GM21447 (cell line): ENCODE measurements around the gene MAST1.
"Not testable (repeated sequence)": the region's sequence is repeated elsewhere in the genome, so short reads cannot be mapped to it uniquely, and the experiment has no call there.

Experiments used
- ATAC-seq: cut with Tn5 transposase; IDR thresholded peaks from one replicate; pipeline ENCODE4 v1.9.1; 2021; ENCODE audit not compliant: unreplicated experiment

Gene MAST1

GRCh38 chr19:12838886-12839756, 806 bp downstream of the MAST1 start:
- ATAC-seq: no peak

GRCh38 chr19:12840091-12841079, 2.1 kb downstream of the MAST1 start:
- no peak for ATAC-seq

GRCh38 chr19:12841094-12841493, 2.8 kb downstream of the MAST1 start:
- ATAC-seq: no peak

DNA sequence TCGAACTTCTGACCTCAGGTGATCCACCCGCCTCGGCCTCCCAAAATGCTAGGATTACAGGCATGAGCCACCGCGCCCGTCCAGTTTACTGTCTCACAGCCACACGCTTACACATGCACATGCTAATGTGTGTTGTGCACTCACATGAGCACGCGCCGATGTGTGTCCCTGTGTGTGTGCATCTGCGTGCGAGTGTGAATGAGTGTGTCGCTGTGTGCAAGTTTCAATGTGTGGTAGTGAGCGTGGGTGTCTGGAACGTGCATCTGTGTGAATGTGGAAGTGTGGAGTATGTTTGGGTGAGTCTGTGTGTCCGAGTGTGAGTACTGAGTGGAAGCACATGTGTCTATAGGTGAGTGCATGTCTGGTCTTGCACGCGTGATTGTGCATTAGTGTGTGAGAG, 4.2 kb downstream of the MAST1 start:
- ATAC-seq: no peak

- no peak for ATAC-seq
Observed at GRCh38 chr19:12843328-12843727, 5.0 kb downstream of the MAST1 start.

- ATAC-seq: no peak
Observed at GRCh38 chr19:12843999-12844732, 5.9 kb downstream of the MAST1 start.

GRCh38 chr19:12846613-12847012, 8.3 kb downstream of the MAST1 start:
- ATAC-seq: not testable (repeated sequence)

DNA sequence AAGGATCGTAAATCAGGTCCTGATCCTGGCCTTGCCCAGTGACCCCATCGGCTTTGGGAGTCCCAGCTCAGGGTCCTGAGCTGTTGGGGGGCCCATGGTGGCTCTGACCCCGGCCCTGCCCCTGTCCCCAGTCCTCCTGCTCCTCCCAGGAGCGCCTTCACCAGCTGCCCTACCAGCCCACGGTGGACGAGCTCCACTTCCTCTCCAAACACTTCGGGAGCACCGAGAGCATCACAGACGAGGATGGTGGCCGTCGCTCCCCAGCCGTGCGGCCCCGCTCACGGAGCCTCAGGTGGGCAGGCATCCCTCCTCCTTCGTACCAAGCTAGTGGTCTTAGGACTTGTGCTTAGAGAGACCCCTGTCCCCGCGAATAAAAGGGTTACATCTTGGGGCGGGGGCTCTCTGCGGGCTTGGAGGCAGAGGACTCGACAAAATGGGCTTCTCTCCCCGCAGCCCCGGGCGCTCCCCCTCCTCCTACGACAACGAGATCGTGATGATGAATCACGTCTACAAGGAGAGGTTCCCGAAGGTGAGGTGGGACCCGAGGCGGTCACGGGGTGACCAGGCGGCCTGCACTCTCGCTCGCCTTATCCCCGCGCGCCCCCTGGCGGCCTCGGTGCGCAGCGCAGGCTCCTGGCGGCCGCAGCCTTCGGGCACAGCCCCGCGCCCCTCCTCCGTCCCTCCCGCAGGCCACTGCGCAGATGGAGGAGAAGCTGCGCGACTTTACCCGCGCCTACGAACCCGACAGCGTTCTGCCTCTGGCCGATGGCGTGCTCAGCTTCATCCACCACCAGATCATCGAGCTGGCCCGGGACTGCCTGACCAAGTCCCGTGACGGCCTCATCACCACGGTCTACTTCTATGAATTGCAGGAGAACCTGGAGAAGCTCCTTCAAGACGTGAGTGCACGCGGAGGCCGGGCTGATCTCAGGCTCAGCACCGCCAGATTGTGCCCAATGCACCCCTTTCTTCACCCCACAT, 9.1 kb downstream of the MAST1 start:
- no peak for ATAC-seq

- ATAC-seq: no peak
Observed at GRCh38 chr19:12856653-12857052, 18.3 kb downstream of the MAST1 start.

DNA sequence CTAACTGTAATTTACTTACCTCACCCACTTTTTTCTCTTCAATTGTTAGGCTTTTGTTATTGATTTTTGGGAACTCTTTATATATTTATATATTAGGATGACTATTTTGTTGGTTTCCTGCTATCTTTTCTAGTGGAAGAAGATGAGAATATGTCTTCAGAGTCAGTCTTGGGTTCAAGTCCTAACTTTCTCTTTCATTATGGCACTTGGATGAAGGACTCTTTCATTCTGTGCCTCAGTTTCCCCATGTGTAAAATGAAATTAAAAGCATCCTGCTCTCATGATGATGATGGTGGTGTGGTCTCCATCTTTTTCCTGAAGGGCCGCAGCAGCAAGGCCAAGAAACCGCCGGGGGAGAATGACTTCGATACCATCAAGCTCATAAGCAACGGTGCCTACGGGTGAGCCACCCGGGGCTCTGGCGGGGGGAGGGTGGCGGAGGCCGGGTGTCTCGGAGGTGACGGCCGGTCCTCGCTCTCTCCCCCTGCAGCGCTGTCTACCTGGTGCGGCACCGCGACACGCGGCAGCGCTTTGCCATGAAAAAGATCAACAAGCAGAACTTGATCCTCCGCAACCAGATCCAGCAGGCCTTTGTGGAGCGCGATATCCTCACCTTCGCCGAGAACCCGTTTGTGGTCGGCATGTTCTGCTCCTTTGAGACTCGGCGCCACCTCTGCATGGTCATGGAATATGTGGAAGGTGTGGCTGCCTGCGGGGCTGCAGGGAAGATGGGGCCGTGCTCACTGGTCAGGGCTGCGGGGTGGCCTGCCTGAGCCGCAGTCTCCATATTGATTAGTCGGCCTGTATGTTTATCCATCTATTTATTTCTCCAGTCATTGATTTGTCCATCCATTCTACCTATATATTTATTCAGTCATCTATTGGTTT, 20.0 kb downstream of the MAST1 start:
- ATAC-seq: no peak

DNA sequence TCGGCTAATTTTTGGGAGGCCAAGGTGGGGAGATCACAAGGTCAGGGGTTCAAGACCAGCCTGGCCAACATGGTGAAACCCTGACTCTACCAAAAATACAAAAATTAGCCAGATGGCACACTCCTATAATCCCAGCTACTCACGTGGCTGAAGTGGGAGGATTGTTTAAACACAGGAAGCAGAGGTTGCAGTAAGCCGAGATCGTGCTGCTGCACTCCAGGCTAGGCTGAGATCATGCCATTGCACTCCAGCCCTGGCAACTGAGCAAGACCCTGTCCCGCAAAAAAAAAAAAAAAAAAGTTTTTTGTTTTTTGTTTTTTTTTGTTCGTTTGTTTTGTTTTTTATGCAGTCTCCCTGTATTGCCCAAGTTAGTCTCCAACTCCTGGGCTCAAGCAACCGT, 21.2 kb downstream of the MAST1 start:
- ATAC-seq: no peak

- ATAC-seq: no peak
Observed at GRCh38 chr19:12864143-12864542, 25.8 kb downstream of the MAST1 start.

GRCh38 chr19:12864721-12865715, 26.7 kb downstream of the MAST1 start:
- ATAC-seq: no peak

DNA sequence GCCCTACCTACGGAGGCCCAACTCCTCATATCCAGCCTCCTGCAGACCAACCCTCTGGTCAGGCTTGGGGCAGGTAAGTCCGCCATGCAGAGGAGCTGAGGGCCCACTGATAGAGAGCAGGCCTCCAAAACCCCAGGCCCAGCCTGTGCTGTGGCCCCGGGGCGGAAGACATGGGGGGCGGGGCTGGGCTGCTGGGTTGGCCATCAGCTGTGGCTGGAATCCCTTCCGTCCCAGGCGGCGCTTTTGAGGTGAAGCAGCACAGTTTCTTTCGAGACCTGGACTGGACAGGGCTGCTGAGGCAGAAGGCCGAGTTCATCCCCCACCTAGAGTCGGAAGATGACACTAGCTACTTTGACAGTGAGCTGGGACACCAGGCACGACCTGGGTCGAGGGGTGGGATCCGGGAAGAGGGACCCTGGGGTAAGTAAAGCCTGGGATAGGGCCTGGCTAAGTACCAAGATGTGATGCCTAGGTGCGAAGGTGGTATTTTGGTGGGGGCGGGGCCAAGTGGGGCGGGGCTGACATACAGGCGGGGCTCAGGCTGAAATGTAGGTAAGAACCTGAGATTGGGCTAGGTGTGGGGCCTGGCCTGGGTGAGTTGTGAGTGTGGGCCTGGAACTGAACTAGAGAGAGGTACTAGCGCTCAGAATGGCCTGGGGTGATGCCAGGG, 27.6 kb downstream of the MAST1 start:
- no peak for ATAC-seq

GRCh38 chr19:12866416-12867119, 28.3 kb downstream of the MAST1 start:
- ATAC-seq: no peak
